ENCODE results near the gene ARHGEF10L. TPM values are rescaled to one million over a fixed set of nuclear protein-coding genes. Genes with fewer than 3 reads are reported as not detected.
"Not testable (repeated sequence)": the region's sequence is repeated elsewhere in the genome, so short reads cannot be mapped to it uniquely, and the experiment has no call there.

Gene ARHGEF10L
- total and polyA plus RNA-seq, 8 donors = 36.2 to 104 (median 52.8) TPM

DNA sequence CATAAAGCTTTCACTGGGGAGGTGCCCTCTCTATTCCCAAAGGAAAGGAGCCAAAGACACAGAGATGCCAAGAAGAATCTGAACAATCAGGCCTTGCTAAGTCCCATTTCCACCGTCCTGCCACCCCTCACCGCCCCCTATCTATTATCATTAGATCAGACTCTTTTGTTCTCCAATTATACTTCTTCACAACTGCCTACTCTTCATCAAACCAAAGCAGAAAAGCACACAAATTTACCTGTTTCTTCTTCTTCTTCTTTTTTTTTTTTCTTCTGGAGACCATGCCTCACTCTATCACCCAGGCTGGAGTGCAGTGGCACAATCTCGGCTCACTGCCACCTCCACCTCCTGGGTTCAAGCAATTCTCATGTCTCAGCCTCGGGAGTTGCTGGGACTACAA, 43.1 kb upstream of the ARHGEF10L start:
- Histone ChIP-seq H3K9me3 (no peaks in the 10 kb centered on the region), H3K27ac (no peak overlapping the region), H3K36me3 (no peaks in the 10 kb centered on the region), H3K27me3 (no peaks in the 10 kb centered on the region), H3K4me1 (no peaks in the 10 kb centered on the region), H3K4me3 (no peak overlapping the region)
- TF ChIP-seq, protein P1, sequence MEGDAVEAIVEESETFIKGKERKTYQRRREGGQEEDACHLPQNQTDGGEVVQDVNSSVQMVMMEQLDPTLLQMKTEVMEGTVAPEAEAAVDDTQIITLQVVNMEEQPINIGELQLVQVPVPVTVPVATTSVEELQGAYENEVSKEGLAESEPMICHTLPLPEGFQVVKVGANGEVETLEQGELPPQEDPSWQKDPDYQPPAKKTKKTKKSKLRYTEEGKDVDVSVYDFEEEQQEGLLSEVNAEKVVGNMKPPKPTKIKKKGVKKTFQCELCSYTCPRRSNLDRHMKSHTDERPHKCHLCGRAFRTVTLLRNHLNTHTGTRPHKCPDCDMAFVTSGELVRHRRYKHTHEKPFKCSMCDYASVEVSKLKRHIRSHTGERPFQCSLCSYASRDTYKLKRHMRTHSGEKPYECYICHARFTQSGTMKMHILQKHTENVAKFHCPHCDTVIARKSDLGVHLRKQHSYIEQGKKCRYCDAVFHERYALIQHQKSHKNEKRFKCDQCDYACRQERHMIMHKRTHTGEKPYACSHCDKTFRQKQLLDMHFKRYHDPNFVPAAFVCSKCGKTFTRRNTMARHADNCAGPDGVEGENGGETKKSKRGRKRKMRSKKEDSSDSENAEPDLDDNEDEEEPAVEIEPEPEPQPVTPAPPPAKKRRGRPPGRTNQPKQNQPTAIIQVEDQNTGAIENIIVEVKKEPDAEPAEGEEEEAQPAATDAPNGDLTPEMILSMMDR (IDR thresholded peaks at IDR 0.05) = no peak
- 78 to 80% methylated on average over 4 of the region's 4 CpGs for WGBS, 2 donors
- intact Hi-C loops (cut with DNase I) = loop anchor here in 1 of 3 donors (10.0 kb wide), 2 partner anchors 338 to 1088 kb away; no protein-coding TSS in a partner anchor
- no peak for DNase-seq
- no peak for FAIRE-seq
- ATAC-seq = no peak

DNA sequence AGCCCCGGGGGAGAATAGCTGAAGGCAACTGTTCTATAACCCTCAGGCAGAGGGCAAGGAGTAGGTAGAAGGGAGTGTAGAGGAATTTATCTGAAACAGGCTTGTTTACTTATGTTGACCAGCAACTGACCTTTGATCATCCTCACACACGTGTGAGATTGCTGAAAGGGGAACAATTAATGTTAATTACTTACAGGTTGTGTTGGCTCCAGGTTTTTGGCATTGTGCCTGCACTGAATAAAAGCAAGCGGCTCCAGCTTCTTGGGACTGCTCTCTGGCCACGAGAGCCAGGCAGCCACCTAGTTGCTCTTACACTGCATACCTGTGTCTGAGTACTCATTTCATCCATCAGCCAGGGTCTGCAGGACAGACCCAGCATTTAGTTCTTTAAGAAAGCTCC, 41.3 kb upstream of the ARHGEF10L start:
- H3K4me3 ChIP-seq = no peak overlapping the region
- H3K4me1 ChIP-seq = no peaks in the 10 kb centered on the region
- no peaks in the 10 kb centered on the region for H3K27me3 ChIP-seq
- H3K9me3 ChIP-seq = no peaks in the 10 kb centered on the region
- TF ChIP-seq, protein P1 (IDR thresholded peaks at IDR 0.05) = no peak
- no peak for DNase-seq
- WGBS, 2 donors = 26 to 28% methylated on average over 4 of the region's 4 CpGs
- no peak for ATAC-seq
- no peak overlapping the region for H3K27ac ChIP-seq
- H3K36me3 ChIP-seq = no peaks in the 10 kb centered on the region
- no peak for FAIRE-seq
- intact Hi-C loops (cut with DNase I) = loop anchor here in 1 of 3 donors (10.0 kb wide), 2 partner anchors 337 to 1087 kb away; no protein-coding TSS in a partner anchor

DNA sequence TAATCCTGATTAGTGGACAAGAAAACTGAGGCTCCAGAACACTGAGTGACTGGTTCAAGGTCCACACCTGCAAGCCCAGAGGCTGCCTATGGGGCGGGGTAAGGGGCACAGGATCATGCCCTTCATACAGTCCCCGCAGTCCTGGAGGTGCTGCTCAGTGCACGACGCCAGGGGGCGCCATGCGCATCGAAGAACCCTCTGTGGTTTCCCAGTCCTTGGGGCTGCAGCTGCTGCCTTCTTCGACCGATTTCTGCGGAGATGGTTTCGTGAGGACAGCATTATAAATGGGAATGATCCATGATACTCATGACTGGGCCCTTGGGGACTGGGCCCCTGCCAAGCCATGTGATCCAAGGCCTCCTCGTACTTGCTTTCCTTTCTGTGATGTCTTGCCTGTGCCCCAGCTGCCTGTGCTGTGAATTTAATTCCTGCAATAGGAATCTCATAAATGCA, 37.1 kb upstream of the ARHGEF10L start:
- H3K27me3 ChIP-seq = no peaks in the 10 kb centered on the region
- WGBS, 2 donors = 2% methylated on average over 12 of the region's 12 CpGs
- H3K4me1 ChIP-seq = no peaks in the 10 kb centered on the region
- peak; percentile 76 to 99 (median 89) for DNase-seq
- no peak overlapping the region for H3K4me3 ChIP-seq
- no peak for FAIRE-seq
- H3K27ac ChIP-seq = no peak overlapping the region
- intact Hi-C loops (cut with DNase I) = loop anchor here (2.0 to 10.0 kb wide), 3 partner anchors 100 to 102 kb away; no protein-coding TSS in a partner anchor
- H3K9me3 ChIP-seq = no peaks in the 10 kb centered on the region
- no peaks in the 10 kb centered on the region for H3K36me3 ChIP-seq
- ATAC-seq = peak; percentile 96 to 99 (median 99)
- TF ChIP-seq, protein P1 (IDR thresholded peaks at IDR 0.05) = peak; percentile 85 to 96 (median 91)

DNA sequence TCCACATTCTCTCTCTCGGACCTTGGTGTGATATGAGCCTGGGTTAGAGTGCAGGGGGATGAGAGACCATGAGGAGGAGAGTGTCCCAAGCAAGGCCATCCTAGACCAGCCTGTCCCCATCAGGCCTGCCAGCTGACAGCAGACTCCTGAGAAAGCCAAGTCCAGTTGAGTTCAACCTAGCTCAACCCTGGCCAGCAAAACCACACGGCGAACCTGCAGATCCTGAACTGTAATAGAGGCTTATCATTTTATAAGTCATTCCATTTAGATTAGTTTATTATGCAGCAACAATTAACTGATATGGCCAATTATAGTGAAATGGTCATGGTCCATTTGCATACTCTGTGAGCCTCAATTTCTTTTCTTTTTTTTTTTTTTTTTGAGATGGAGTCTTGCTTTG, 36.4 kb upstream of the ARHGEF10L start:
- Histone ChIP-seq H3K27ac (no peak overlapping the region), H3K36me3 (no peaks in the 10 kb centered on the region), H3K9me3 (no peaks in the 10 kb centered on the region), H3K4me3 (no peak overlapping the region), H3K4me1 (no peaks in the 10 kb centered on the region), H3K27me3 (no peaks in the 10 kb centered on the region)
- FAIRE-seq (no peak), ATAC-seq (no peak), DNase-seq (no peak)
- TF ChIP-seq, protein P1 (IDR thresholded peaks at IDR 0.05) = no peak
- 70 to 79% methylated on average over 3 of the region's 3 CpGs for WGBS, 2 donors
- intact Hi-C loops (cut with DNase I) = loop anchor here (2.0 to 10.0 kb wide), 3 partner anchors 99 to 102 kb away; no protein-coding TSS in a partner anchor

DNA sequence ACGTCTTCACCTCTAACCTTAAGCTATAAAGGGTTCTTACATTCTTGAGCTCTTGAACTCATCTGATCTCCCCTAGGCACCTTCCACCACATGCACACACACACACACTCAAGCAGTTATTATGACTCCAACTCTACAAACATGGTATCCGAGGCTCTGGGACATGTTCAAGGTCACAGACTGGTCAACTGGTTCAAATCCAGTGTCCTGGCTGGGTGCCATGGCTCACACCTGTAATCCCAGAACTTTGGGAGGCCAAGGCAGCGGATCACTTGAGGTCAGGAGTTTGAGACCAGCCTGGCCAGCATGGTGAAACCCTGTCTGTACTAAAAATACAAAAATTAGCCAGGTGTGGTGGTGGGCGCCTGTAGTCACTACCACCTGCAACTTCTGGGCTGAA, 32.3 kb upstream of the ARHGEF10L start:
- not testable (repeated sequence) for H3K36me3 ChIP-seq, H3K27ac ChIP-seq, H3K9me3 ChIP-seq, H3K27me3 ChIP-seq, H3K4me1 ChIP-seq, H3K4me3 ChIP-seq, FAIRE-seq
- DNase-seq = peak in 4 of 6 donors; percentile 28 to 63 (median 38)
- ATAC-seq = peak in 1 of 4 donors; percentile 45
- WGBS, 2 donors = 60 to 75% methylated on average over 4 of the region's 4 CpGs
- intact Hi-C loops (cut with DNase I) = loop anchor here in 1 of 3 donors (10.0 kb wide), 1 partner anchor 98 kb away; no protein-coding TSS in a partner anchor
